ENCODE results near the gene KDM1A.
A peak's percentile ranks its signal among the peaks of the same experiment; 100 is the strongest.

The KDM1A gene

DNA sequence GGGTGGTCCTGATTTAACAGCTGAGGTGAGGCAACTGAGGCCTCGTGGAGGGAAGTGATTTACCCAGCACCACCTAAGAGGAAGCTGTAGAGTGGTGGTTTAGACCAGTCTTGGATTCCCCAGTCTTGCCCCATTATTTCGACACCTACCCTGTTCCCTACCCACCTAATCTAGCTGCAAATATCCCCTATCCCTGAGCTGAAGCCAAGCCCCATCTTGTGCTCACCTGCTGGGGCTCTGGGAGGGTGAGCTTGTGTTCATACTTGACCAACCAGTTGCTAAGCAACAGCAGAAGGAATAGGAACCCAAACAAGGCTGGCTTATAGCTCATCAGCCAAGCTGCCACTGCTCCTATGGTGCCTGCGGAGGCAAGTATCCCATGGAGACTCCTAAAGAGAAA is 5.6 kb upstream of the KDM1A start:
- no peak for DNase-seq (ENCODE audit: low spot score)

DNA sequence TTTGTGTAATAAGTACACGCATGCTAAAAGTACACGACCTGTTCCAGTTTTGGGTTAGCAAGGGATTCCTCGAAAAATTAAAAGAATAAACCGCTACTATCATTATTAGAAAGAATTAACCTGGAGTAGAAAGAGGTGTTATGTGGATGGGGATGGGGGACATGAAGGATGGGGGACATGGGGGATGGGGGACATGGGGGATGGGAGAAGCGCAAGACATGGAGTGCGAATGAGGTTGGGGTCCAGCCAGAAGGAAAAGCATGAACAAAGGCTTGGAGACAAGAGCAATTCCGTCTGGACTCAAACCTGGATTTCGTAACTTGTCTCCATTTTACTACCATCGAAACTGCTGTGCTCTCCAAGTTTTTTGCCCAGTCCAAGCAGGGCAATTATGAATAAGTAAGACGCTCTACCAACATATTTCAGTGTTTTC is 591 bp upstream of the KDM1A start:
- DNase-seq (ENCODE audit: low spot score): no peak

DNA sequence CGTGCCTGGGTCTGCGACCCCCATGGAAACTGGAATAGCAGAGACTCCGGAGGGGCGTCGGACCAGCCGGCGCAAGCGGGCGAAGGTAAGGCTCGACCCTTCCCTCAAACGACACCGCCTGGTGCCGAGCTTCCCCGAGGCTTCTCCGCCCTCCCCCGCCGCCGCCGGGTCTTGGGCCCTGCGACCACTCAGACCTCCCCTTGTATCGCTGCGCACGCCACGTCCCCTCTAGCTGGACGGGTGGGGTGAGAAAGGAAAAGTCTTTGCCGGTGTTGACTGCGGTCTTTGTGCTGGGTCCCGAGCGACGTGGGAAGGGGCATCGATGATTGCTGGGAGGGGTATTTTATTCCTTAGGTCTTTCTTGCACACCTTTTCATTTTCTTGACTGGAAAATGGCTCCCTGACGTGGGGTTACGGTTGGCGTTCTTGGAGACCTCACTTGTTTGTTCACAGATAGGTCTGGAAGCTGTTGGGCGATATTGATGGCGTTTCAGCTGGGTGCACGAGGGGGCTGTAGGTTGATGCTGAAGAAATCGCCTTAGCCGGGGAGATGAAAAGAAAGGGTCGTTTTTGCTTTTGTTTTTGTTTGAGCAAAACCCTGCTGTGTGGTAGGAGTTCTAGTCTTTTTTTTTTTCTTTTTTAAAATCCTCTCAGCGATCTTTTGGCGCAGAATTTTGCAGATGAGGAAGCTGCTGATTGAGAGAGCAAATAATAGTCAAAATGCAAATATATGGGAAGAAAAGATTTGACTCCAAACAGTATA is 776 bp downstream of the KDM1A start:
- DNase-seq (ENCODE audit: low spot score): peak; percentile 43

DNA sequence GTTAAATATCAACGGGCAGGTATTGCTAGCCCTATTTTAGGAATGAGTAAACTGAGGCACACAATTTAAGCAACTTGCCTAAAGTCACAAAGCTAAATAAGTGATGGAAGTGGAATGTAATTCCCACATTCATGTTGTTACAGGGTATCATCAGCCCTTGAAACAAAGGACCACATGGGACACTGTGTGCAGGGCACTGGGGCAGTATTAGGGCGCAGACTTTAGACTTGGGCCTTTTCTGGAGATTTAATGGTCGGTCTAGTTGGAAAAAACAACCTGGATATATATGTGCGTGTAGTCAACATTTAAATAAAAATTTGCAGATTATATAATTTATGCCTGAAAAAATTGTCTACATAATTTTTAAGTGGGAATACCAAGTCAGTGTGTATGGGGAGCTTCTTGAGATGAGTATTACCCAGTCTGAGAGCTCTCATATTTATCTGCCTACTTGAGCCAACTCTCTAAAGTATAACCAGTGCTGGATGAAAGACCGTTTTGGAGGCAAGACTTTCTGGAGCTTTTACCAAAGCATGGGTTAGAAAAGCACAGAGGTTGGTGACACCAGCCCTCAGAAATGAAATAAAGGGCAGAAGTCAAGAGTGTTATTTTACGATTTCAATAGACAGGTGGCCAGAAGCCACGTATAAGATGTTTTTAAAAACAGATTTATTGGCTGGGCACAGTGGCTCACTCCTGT is 1.6 kb downstream of the KDM1A start:
- DNase-seq (ENCODE audit: low spot score): no peak

DNA sequence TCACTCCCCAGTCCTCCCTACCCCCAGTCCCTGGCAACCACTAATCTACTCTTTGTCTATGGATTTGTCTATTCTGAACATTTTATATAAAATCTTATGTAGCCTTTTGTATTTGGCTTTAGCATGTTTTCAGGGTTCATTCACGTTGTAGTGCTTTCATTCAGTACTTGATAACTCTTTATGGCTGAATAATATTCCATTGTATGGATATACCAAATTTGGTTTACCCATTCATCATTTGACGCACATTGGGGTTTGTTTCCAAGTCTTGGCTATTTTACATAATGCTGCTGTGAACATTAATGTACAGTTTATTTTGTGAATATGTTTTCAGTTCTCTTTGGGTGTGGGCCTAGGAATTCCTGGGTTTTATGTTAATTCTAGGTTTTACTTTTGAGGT is 2.6 kb downstream of the KDM1A start:
- no peak for DNase-seq (ENCODE audit: low spot score)

DNA sequence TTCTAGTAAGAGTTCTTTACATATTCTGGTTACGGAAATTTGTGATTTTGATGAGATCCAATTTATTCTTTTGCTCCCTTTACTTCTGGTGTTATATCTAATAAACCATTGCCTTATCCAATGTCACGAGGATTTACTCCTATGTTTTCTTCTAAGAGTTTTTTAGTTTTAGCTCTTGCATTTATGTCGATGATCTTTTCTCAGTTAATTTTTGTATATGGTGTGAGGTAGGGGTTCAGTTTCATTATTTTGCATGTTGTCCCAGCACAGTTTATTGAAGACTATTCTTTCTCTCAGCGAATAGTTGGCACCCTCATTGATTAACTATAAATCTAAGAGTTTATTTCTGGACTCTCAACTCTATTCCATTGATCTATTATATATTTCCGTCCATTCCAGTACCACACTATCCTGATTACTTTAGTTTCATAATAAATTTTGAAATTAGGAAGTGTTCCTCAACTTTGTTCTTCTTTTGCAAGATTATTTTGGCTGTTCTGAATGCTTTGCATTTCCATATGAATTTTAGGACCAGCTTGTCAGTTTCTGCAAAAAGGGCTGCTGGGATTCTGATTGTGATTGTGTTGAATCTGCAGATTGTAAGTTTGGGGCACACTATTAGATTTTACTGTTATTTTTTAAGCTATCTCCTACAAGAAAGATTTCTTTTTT is 4.0 kb downstream of the KDM1A start:
- DNase-seq (ENCODE audit: low spot score): no peak

DNA sequence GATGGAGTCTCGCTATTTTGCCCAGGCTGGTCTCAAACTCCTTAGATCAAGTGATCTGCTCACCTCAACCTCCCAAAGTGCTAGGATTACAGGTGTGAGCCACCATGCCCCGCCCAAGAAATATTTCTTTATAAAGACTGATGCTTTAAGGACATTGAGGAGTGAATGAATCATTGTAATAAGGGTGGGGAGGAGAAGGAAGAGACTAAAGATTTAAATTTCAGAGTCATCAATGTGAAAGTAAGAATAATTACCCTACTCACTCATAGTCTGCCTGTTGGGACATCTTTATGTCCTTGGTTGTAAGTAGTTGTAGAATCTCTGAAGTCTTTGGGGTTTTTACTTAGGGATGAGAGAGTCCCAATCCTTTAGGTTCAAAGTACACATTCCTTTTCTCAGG is 7.3 kb downstream of the KDM1A start:
- no peak for DNase-seq (ENCODE audit: low spot score)

DNA sequence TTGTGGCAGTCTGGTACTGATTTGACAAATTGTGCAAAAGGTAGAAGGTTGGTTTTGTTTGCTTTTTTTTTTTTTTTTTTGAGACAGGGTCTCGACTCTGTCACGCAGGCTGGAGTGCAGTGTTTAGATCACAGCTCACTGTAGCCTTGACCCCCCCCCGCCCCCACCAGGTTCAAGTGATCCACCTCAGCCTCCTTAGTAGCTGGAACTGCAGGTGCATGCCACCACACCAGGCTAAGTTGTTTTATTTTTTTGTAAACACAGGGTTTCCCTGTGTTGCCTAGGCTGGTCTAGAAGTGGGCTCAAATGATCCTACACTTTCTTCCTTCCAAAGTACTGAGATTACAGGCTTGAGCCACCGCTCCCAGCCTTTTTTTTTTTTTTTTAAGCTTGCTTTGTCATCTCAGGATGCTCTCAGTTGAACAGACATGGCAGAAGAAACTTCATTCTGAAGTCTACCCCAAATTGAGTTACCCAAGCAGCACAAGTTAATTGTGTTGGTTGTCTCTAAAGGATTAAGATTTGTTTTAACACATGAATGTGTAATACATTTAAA is 8.2 kb downstream of the KDM1A start:
- DNase-seq (ENCODE audit: low spot score): no peak

DNA sequence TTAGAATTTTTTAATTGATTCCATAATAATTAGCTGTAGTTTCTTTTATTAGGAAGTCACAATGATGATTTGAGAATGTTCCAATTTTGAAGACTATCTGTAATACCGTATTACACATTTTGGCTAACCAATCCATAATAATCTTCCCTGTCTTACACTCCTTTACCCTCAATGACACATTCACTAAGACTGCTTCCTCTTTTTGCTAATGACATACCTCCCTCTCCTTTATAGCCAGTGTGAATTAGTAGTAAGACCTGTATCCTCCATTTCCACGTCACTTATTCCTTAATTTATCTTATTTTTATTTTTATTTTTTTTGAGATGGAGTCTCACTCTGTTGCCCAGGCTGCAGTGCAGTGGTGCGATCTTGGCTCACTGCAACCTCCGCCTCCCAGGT is 10.1 kb downstream of the KDM1A start:
- DNase-seq (ENCODE audit: low spot score): no peak

DNA sequence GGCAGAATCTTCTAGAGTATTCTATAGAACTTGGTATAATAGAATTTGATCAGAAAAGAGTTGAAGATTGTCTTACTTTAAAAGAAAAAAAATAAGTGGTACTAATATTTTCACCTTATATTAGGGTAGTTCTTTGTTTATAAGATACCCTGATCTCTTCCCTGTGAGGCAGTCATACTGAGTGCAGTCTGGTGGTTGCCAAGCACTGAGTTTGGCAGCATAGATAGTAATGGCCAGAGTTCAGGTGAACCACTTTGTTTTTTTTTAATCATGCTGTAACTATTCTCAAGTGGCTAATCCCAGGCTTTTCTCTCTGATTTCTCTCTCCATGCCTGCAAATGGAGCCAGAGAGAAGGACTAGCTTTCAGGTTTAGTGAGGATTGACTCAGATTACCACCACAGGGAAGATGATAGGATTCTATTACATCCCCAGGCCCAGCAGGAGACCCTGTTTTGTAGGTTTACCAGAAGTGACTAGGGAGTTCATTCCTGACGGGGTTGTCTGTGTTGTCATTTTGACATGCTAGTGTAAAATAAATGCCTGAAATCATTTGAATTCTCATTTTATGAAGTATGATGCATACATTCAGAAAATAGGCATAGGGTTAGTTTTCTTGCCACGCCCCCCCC is 16.7 kb downstream of the KDM1A start:
- no peak for DNase-seq (ENCODE audit: low spot score)

DNA sequence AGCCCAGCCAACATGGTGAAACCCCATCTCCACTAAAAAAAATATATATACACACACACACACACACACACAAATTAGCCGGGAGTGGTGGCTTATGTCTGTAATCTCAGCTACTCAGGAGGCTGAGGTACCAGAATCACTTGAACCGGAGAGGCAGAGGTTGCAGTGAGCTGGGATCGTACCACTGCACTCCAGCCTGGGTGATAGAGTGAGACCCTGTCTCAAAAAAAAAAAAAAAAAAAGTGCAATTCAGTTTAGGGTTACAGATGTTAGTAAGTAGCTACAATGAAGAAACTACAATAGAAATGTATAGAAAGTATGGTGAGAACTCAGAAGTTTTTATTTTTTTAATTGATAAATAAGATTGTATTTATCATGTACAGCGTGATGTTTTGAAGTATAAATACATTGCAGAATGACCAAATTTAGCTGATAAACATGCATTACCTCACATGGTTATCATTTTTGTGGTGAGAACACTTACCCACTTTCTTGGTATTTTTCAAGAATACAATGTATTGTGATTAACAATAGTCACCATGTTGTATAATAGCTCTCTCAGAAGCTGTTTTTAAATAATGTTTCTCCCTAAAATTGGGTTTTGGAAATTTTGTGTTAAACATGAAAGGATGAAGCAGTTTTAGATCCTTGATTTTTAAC is 17.9 kb downstream of the KDM1A start:
- DNase-seq (ENCODE audit: low spot score): no peak

DNA sequence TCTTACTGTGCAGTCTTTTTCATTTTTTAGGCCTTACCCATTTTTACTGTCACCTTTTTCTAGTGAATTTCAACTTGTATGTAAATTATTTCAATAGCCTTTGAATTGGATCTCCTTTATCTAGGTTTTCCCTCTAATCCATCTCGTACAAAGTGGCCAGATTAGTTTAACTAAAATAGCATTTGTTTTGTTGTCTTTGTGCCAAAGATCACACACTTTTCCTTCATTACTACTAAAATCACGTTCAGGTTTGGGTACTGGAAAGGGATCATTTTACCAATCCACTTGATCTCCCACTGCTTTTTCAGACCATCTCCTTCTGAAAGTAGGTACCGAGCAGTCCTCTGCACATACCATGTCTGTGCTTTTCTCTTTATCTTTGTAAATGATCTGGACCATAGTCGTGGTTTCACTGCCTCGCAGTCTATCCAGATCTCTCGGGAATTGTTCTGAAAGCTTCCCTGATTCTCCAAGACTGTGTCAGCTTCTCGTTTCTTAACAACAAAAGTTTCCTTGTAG is 20.1 kb downstream of the KDM1A start:
- DNase-seq (ENCODE audit: low spot score): no peak

DNA sequence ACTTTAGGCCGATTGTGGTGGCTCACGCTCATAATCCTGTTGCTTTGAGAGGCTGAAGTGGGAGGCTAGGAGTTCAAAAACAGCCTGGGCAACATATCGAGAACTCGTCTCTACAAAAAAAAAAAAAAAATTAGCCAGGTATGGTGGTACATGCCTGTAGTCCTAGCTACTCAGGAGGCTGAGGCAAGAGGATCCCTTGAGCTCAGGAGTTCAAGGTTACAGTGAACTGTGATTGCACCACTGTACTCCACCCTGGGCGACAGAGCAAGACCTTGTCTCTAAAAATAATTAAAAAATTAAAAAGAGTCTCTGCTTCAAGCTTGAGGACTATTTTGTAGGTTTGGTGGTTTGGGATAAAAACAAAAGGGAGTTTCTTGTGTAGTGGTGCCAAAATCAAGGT is 21.2 kb downstream of the KDM1A start:
- DNase-seq (ENCODE audit: low spot score): no peak

DNA sequence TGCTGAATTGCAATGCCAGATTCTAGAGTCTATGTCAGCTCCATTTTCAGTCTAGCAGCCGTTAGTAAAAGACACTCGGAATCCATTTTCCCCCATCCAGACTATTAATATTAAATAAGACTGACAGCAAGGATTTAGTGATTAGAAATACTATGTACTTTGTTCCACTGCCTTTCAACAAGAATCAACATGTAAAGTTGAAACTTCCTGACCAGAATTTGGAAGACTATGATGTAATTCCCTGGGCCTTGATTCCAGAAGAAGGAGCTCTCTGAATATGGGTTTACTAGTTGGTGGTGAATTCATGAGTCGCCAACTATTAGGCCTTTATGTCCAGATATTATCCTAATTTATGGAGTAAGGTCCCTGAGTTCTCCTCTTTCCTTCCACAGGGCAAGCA is 24.8 kb downstream of the KDM1A start:
- no peak for DNase-seq (ENCODE audit: low spot score)

DNA sequence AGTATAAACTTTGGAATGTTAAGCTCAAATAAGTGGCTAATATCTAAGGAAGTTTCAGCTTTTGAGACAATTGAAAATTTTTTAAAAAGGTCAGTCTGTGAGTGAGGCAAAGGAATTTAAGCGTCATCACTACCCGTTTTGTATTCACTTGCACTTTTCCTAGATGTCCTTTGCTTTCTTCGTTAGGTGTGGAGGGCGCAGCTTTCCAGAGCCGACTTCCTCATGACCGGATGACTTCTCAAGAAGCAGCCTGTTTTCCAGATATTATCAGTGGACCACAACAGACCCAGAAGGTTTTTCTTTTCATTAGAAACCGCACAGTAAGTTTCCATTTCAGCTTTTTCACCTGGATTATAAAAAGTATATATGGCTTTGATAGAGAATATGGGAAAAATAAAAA is 30.9 kb downstream of the KDM1A start:
- DNase-seq (ENCODE audit: low spot score): no peak

DNA sequence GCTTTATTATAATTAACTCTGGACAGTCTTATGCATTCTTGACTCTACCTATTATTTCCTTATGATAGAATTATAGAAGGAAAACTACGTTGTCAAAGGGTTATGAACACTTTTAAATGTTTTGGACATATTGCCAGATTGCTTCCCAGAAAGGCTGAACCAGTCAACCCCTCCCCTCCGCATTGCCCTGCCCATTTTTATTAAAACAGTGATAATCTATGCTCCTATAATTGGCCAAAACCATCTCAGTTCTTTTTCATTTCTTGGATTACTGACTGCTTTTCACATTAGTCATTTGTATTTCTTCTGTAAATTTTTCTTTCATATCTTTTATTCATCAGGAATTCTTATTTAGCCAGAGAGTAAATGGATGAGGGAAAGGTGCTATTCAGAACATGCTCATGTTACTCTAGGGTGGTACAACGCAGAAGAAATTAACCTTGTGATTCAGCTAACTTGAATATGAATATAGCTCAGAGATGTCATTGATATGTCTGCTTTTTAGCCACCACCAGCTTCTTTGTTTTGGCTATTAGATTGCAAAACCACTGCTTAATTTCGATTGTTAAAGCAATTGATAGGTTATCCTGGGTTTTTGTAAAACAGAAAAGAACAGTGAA is 32.1 kb downstream of the KDM1A start:
- no peak for DNase-seq (ENCODE audit: low spot score)

DNA sequence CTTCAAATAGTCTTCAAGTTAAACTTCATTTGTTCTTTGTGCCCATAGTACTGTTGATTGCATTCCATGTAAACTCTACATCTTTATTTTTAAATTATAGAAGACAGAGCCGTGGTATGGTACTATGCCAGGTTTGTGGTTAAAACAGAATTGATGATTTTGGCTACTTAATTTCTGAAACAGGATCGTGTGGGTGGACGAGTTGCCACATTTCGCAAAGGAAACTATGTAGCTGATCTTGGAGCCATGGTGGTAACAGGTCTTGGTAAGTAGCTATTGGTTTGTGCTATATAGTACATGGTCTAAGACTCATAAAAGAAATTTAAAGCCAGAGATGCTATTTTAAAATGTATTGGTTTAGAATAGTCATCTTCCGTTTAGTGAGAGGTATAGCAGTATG is 38.0 kb downstream of the KDM1A start:
- DNase-seq (ENCODE audit: low spot score): no peak

DNA sequence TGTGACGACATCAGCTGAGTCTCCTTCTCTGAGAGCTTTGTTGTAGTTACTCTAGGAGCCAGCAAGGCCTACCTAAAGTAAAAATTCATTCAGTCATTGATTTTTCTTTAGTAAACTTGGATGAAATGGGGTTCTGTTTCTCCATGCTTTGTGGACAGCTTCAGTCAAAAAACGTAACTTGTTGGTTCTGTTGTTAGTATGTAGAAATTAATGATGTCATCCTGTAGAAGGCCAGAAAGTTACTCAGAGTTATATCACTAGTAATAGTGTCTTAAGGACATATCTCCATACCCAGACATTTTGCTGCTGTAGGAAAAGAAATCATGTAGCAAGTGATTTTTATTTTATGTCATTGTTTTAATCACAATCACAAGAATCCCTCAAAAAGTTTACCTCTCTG is 43.0 kb downstream of the KDM1A start:
- DNase-seq (ENCODE audit: low spot score): no peak

DNA sequence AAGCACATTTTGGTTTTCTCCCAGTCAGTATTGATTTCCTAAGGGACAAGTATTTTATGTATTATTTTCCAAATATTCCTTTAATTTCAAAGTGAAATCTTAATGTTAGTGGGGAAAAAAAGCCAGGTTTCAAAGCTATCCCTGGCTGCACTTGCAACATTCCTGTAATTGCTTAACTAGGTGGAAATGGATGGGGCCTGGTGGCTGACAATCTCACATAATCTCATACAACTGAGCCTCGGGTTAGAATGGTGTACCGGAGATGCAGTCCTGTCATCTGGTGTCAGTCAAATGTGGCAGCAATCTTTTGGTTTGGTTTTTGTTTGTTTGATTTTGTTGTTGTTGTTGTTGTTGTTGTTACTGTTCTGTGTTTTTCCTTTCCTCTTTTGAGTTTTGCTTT is 46.1 kb downstream of the KDM1A start:
- DNase-seq (ENCODE audit: low spot score): no peak

DNA sequence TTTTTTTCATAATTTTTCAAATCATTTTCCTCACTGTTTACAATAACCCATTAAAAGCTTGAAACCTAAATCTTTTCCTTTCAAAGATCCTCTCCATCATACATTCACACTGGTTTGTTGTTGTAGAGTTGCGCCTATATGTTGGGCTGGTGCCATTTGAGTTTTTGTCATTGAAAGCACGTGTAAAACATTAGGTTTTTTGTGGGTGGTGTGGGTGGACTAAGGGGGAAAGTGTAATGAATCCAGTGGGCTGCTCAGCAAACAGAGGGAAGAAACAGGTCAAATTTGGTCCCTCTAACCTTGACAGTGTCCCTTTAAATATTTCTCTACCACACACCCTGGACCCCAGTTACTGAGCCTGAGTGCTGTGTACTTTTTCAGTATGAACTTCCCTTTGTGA is 46.8 kb downstream of the KDM1A start:
- no peak for DNase-seq (ENCODE audit: low spot score)

DNA sequence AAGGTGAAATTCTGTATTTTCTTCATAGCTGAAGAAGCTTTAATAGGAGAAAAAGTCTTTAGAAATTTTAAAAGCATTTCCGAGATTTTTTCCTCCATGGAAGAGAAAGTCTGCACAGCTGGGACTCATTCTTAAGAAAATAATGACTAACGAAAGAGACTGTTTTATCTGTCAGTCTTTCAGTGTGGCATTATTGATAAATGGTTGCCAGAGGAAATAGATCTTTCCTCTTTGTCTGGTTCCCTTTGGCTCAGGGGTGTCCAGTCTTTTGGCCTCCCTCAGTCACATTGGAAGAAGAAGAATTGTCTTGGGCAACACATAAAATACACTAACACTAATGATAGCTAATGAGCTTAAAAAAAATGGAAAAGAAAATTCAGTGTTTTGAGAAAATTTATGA is 49.9 kb downstream of the KDM1A start:
- DNase-seq (ENCODE audit: low spot score): no peak

Measured in SW480 (cell line).